Psoas muscle (tissue), 8 donors: ENCODE results near the gene CTBP2. TPM values are rescaled to one million over a fixed set of nuclear protein-coding genes. Genes with fewer than 3 reads are reported as not detected.

ENCODE experiments used
- ATAC-seq, 4 donors: fragments of 200-7000 bp; cut with Tn5 transposase; one replicate each; pipeline ENCODE4 v1.9.1; 2020; ENCODE audit warnings: moderate library complexity in 3 of 4, mild to moderate bottlenecking in 2 of 4
- DNase-seq, 2 donors: peaks; one replicate each; pipeline ENCODE4 v3.0.0-alpha.2; 2020
- H3K27ac ChIP-seq: fragments of 200-600 bp; one replicate; pipeline ENCODE4 v1.8.0; 2022
- H3K27me3 ChIP-seq, 3 donors: fragments of 200-600 bp in 1 of 3; one replicate each; pipeline versions ENCODE4 v1.6.1 to v1.8.0; 2013 to 2022; ENCODE audit warnings: low read length in 2 of 3, mild to moderate bottlenecking in 2 of 3, moderate library complexity in 1 of 3; ENCODE audit not compliant: insufficient read depth in 3 of 3
- H3K36me3 ChIP-seq, 2 donors: fragments of 200-600 bp in 1 of 2; one replicate each; pipeline versions ENCODE4 v1.6.1 to v1.8.0; 2013 to 2022; ENCODE audit warnings: low read depth in 1 of 2, mild to moderate bottlenecking in 1 of 2, moderate library complexity in 1 of 2; ENCODE audit not compliant: insufficient read depth in 1 of 2
- H3K4me1 ChIP-seq: fragments of 200-600 bp; one replicate; pipeline ENCODE4 v1.8.0; 2022
- H3K4me3 ChIP-seq: fragments of 200-600 bp; one replicate; pipeline ENCODE4 v1.8.0; 2022; ENCODE audit warnings: mild to moderate bottlenecking
- H3K9me3 ChIP-seq: fragments of 200-600 bp; one replicate; pipeline ENCODE4 v1.8.0; 2022
- CTCF ChIP-seq: fragments of 200-600 bp; IDR thresholded peaks from one replicate; pipeline ENCODE4 v1.8.0; 2022; ENCODE audit warnings: antibody characterized with exemption
- WGBS, 3 donors: extraction: QIAGEN DNeasy Blood & Tissue Kit; methylation state at CpG; one replicate each; pipeline versions ENCODE4 v1.1.6 to v1.1.7; 2013; 5-methylcytosine and 5-hydroxymethylcytosine counted together
- intact Hi-C, 2 donors: fragments of 100-400 bp; cut with DNase I; formaldehyde crosslinking; loops; one replicate each; pipeline versions ENCODE4 v1.11.0 to v1.14.2; 2022
- polyA plus RNA-seq, 3 donors: library from polyadenylated mRNA; stranded (reverse); fragments of 200-250 nt; gene quantifications; one replicate each; pipeline ENCODE4 v1.2.3, GENCODE V29; 2013
- total RNA-seq, 4 donors: library from RNA; stranded (reverse); fragmentation: NEBNext Ultra II Directional in 2 of 4; extraction: Animal tissue kit (Norgen Biotek cat#: 25700) in 2 of 4; gene quantifications; one replicate each; pipeline versions ENCODE4 v1.2.1 to v1.2.4, GENCODE V29; 2021 to 2023
- donor health status: healthy with polysubstance abuse.
- donor health status: DM: no; HTN: no; CAD: no; lungs with moderate emphysema.
- donor health status: Bipolar disorder and iron deficiency.
- donor health status: healthy.
- donor health status: DM: yes; HTN: yes; CAD: no.
- donor health status: DM: no; HTN: no; CAD: no.
- donor health status: DM: no; HTN: no; CAD: no.
- donor health status: DM: yes; HTN: yes; CAD: no.

Gene CTBP2
- total and polyA plus RNA-seq, 7 donors, result 14.7 to 49.8 (median 33.0) TPM

GRCh38 chr10:125041856-125042506 is 118.4 kb downstream of the CTBP2 start:
- no peak overlapping the region for H3K27ac ChIP-seq
- H3K9me3 ChIP-seq, result no peaks in the 10 kb centered on the region
- H3K4me3 ChIP-seq, result no peak overlapping the region
- intact Hi-C loops, result no loop called here
- TF ChIP-seq CTCF, result no peak
- H3K27me3 ChIP-seq, result no peaks in the 10 kb centered on the region
- peaks cover 0 to 4% of the 10 kb centered on the region in 2 donors for H3K36me3 ChIP-seq
- H3K4me1 ChIP-seq, result peaks cover 58% of the 10 kb centered on the region
- DNase-seq, result no peak
- 75 to 86% (median 78%) methylated on average over 9 of the region's 9 CpGs for WGBS, 3 donors
- no peak for ATAC-seq

GRCh38 chr10:125039354-125039769 is 121.0 kb downstream of the CTBP2 start:
- WGBS, 3 donors, result 53 to 64% (median 54%) methylated on average over 15 of the region's 15 CpGs
- peaks cover 0 to 4% of the 10 kb centered on the region in 2 donors for H3K36me3 ChIP-seq
- peaks cover 57% of the 10 kb centered on the region for H3K4me1 ChIP-seq
- H3K9me3 ChIP-seq, result no peaks in the 10 kb centered on the region
- intact Hi-C loops, result no loop called here
- H3K27ac ChIP-seq, result peak overlapping the region; percentile 50
- TF ChIP-seq CTCF, result no peak
- no peak for DNase-seq
- ATAC-seq, result no peak
- no peak overlapping the region for H3K4me3 ChIP-seq
- no peaks in the 10 kb centered on the region for H3K27me3 ChIP-seq

- TF ChIP-seq CTCF, result peak; percentile 18
- Histone ChIP-seq H3K4me3 (no peak overlapping the region), H3K36me3 (peaks cover 0 to 4% of the 10 kb centered on the region in 2 donors), H3K27ac (peak overlapping the region; percentile 58), H3K4me1 (peaks cover 52% of the 10 kb centered on the region), H3K9me3 (no peaks in the 10 kb centered on the region), H3K27me3 (no peaks in the 10 kb centered on the region)
- ATAC-seq (peak; percentile 90 to 92 (median 91)), DNase-seq (peak; percentile 72 to 88)
- 20 to 47% (median 39%) methylated on average over 8 of the region's 8 CpGs for WGBS, 3 donors
- intact Hi-C loops, result no loop called here
Observed at GRCh38 chr10:125038637-125039036, 121.7 kb downstream of the CTBP2 start.

- no peaks in the 10 kb centered on the region for H3K9me3 ChIP-seq
- H3K4me1 ChIP-seq, result peaks cover 64% of the 10 kb centered on the region
- peaks cover 0 to 11% of the 10 kb centered on the region in 2 donors for H3K36me3 ChIP-seq
- H3K27ac ChIP-seq, result peak overlapping the region; percentile 58
- ATAC-seq, result peak; percentile 73 to 80 (median 78)
- no peak for TF ChIP-seq CTCF
- WGBS, 3 donors, result 58 to 68% (median 61%) methylated on average over 8 of the region's 8 CpGs
- H3K4me3 ChIP-seq, result no peak overlapping the region
- intact Hi-C loops, result no loop called here
- peak in 1 of 2 donors; percentile 75 for DNase-seq
- H3K27me3 ChIP-seq, result no peaks in the 10 kb centered on the region
Observed at GRCh38 chr10:125037145-125037877, 123.1 kb downstream of the CTBP2 start.
